HG02571 (cell line): Measurements from ENCODE around the gene BICDL1.

Experiments used
- ATAC-seq: cut with Tn5 transposase; IDR thresholded peaks from one replicate; pipeline ENCODE4 v1.9.1; 2021; ENCODE audit warnings: mild to moderate bottlenecking, moderate library complexity; ENCODE audit not compliant: unreplicated experiment

The BICDL1 gene

GRCh38 chr12:120048263-120048662 lies 59.2 kb downstream of the BICDL1 start:
- no peak for ATAC-seq

GRCh38 chr12:120049426-120049825 lies 60.4 kb downstream of the BICDL1 start:
- ATAC-seq: no peak

GRCh38 chr12:120051535-120051934 lies 62.5 kb downstream of the BICDL1 start:
- no peak for ATAC-seq

- no peak for ATAC-seq
Observed at GRCh38 chr12:120054293-120054692, 65.3 kb downstream of the BICDL1 start.

- ATAC-seq: no peak
Observed at GRCh38 chr12:120055231-120056000, 66.4 kb downstream of the BICDL1 start.

- ATAC-seq: no peak
Observed at GRCh38 chr12:120056739-120057138, 67.7 kb downstream of the BICDL1 start.

GRCh38 chr12:120060196-120060595 lies 71.2 kb downstream of the BICDL1 start:
- no peak for ATAC-seq

- ATAC-seq: no peak
Observed at GRCh38 chr12:120060717-120061116, 71.7 kb downstream of the BICDL1 start.

GRCh38 chr12:120061575-120062214 lies 72.7 kb downstream of the BICDL1 start:
- ATAC-seq: no peak

- no peak for ATAC-seq
Observed at GRCh38 chr12:120062976-120063579, 74.0 kb downstream of the BICDL1 start.

- no peak for ATAC-seq
Observed at GRCh38 chr12:120064054-120064940, 75.3 kb downstream of the BICDL1 start.

- ATAC-seq: no peak
Observed at GRCh38 chr12:120065472-120065871, 76.4 kb downstream of the BICDL1 start.

- no peak for ATAC-seq
Observed at GRCh38 chr12:120066341-120066740, 77.3 kb downstream of the BICDL1 start.

- ATAC-seq: no peak
Observed at GRCh38 chr12:120067084-120067869, 78.2 kb downstream of the BICDL1 start.

GRCh38 chr12:120067901-120068300 lies 78.9 kb downstream of the BICDL1 start:
- no peak for ATAC-seq

- no peak for ATAC-seq
Observed at GRCh38 chr12:120069278-120069677, 80.2 kb downstream of the BICDL1 start.

GRCh38 chr12:120071493-120072020 lies 82.5 kb downstream of the BICDL1 start:
- ATAC-seq: no peak

GRCh38 chr12:120072472-120073249 lies 83.6 kb downstream of the BICDL1 start:
- ATAC-seq: no peak

GRCh38 chr12:120075034-120075616 lies 86.1 kb downstream of the BICDL1 start:
- no peak for ATAC-seq
